Umbilical cord (tissue), 2 donors: Measurements from ENCODE around the gene SMARCD1. TPM values are rescaled to one million over a fixed set of nuclear protein-coding genes. Genes with fewer than 3 reads are reported as not detected.
"Not testable (repeated sequence)": the region's sequence is repeated elsewhere in the genome, so short reads cannot be mapped to it uniquely, and the experiment has no call there.

Source experiments
- DNase-seq: peaks from one replicate; pipeline ENCODE4 v3.0.0-alpha.2; 2015; ENCODE audit warnings: low spot score
- total RNA-seq: library from RNA; depleted of rRNA; stranded (reverse); fragments of >200 nt; gene quantifications from one replicate; pipeline ENCODE4 v1.2.3, GENCODE V29; 2014; ENCODE audit warnings: low replicate concordance; ENCODE audit not compliant: insufficient read depth

SMARCD1 gene
- total RNA-seq, 1 donor from 2014 or later: 33.0 TPM

- DNase-seq: no peak
Observed at GRCh38 chr12:50142993-50143392, 57.9 kb downstream of the SMARCD1 start.

- no peak for DNase-seq
Observed at GRCh38 chr12:50145439-50145838, 60.3 kb downstream of the SMARCD1 start.

- no peak for DNase-seq
Observed at GRCh38 chr12:50147281-50147680, 62.1 kb downstream of the SMARCD1 start.

- DNase-seq: not testable (repeated sequence)
Observed at GRCh38 chr12:50148011-50148410, 62.9 kb downstream of the SMARCD1 start.

- no peak for DNase-seq
Observed at GRCh38 chr12:50149311-50149710, 64.2 kb downstream of the SMARCD1 start.

Other genes starting within 250 kb of the SMARCD1 start
- 3.6 TPM for gene BCDIN3D, start 242.2 kb upstream of the SMARCD1 start, total RNA-seq
- gene FAIM2, start 181.4 kb upstream of the SMARCD1 start, total RNA-seq: 10.4 TPM
- 0.24 TPM for gene AQP2, start 134.6 kb upstream of the SMARCD1 start, total RNA-seq
- 7.2 TPM for gene AQP5, start 123.5 kb upstream of the SMARCD1 start, total RNA-seq
- 0.48 TPM for gene AQP6, start 112.4 kb upstream of the SMARCD1 start, total RNA-seq
- 27.2 TPM for gene RACGAP1, start 59.8 kb upstream of the SMARCD1 start, total RNA-seq
- 1.7 TPM for gene ASIC1, start 27.7 kb upstream of the SMARCD1 start, total RNA-seq
- 0.48 TPM for gene GPD1, start 18.7 kb downstream of the SMARCD1 start, total RNA-seq
- gene COX14, start 26.9 kb downstream of the SMARCD1 start, total RNA-seq: 42.9 TPM
- gene CERS5, start 82.0 kb downstream of the SMARCD1 start, total RNA-seq: 169 TPM
- gene LIMA1, start 198.2 kb downstream of the SMARCD1 start, total RNA-seq: 147 TPM